ENCODE data around the gene VEZT.
"Not testable (repeated sequence)": the region's sequence is repeated elsewhere in the genome, so short reads cannot be mapped to it uniquely, and the experiment has no call there.

The VEZT gene

DNA sequence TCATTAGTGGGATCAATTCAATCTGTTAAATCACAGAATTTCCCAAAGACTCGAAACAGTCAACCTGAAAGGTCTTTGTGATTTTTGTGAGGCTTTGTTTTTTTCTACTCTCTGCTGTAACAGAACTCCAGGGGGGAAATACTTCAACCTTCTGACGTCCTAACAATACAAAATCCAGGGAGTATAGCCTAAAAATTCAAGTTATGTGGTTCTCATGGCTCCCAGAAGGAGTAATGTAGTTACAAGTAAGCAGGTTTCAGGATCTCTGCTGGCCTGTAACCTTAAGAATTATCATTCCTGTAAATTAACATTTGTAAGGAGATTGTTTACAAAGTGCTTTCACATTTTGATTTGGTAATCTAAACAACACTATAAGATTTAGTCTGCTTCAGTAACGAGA, 39.9 kb downstream of the VEZT start:
- no peak for DNase-seq (ENCODE audit: low spot score)

DNA sequence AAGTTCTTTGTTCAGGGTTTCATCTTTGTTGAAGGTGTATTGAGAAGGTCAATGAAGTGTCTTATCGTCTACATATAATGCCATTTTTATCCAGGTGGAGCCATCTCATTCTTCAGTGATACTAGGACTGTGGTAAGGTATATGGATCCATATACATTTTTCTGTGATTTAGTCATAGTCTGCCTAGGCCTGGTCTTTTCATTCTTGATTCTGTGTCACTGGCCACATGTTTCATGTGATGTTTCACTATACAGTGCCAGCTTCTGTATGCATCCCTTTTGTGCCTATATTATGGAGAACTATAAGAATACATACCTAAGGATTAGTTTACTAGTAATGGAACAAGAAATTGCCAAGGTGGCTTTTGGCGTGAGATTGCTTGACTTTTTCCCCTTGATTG, 40.5 kb downstream of the VEZT start:
- DNase-seq (ENCODE audit: low spot score): no peak

DNA sequence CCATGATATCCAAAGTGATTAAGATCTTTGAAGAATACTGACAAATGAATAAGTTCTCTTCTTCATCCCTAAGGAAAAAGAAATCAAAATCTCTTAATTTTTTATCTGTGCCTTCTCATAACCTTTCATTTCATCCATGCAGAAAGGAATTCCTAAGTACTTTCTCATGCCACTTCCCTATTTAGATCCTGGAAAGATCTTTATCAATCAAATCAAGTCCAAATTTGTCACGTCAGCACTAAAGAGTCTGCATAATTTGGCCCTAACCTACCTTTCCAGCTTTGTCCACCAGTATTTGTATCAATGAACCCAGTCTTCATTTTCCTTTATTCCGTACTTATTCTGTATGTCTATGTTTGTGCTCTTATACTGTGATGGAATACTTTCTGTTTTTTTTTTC, 41.2 kb downstream of the VEZT start:
- DNase-seq (ENCODE audit: low spot score): no peak

DNA sequence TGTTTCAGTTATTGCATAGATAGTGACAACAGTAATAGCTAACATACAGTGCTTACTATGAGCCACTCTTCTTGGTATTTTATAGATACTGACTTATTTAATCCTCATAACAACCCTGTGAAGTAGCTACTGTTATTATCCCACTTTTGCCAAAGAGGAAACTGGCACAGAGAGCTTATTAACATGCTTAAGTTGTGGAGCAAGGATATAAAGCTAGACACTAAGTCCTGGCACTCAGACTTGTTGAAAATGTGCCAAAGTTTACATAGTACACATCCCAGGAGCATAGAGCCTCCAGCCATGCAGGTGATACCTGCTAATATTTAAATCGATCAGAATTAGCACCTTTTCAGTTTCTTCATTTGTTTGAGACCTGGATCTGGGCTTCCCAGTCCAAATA, 41.8 kb downstream of the VEZT start:
- DNase-seq (ENCODE audit: low spot score): no peak

- no peak for DNase-seq (ENCODE audit: low spot score)
Observed at GRCh38 chr12:95261109-95261508, 43.5 kb downstream of the VEZT start.

GRCh38 chr12:95262808-95263207, 45.2 kb downstream of the VEZT start:
- no peak for DNase-seq (ENCODE audit: low spot score)

DNA sequence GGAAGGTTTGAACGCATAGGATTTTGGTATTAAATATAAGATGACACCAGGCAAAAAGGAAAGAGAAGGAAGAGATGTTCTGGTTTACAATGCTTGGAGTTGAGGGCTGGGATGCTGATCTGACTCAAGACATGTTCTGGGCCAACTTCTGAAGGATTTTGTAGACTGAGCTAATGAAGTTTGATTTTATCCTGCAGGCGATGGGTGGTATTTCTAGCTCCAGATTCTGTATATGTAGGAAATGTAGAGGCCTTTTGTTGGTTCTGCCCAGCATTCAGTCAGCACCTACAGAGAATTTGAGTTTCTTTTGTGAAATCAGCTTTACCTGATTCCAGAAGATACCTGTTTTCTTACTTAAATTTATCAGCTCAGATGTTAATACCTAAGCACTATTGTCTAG, 48.2 kb downstream of the VEZT start:
- DNase-seq (ENCODE audit: low spot score): no peak

GRCh38 chr12:95266254-95266653, 48.6 kb downstream of the VEZT start:
- no peak for DNase-seq (ENCODE audit: low spot score)

- DNase-seq (ENCODE audit: low spot score): no peak
Observed at GRCh38 chr12:95269892-95270291, 52.3 kb downstream of the VEZT start.

DNA sequence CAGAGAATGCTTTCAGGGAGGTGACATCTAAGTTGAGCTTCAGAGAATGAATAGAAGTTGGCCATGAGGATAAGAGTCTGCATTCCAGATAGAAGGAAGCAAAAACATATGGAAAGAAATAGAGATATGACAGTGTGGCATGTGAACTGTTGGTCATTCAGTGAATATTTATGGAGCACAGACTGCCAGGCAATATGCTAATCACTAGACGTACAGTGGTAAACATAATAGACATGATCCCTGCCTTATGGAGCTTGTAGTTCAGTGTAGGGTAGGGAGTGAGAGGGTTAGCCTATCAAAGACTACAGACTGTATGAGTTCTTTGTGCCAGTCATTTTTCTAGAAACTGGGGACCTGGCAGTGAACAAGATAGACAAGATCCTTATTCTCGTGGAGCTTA, 53.9 kb downstream of the VEZT start:
- DNase-seq (ENCODE audit: low spot score): no peak

DNA sequence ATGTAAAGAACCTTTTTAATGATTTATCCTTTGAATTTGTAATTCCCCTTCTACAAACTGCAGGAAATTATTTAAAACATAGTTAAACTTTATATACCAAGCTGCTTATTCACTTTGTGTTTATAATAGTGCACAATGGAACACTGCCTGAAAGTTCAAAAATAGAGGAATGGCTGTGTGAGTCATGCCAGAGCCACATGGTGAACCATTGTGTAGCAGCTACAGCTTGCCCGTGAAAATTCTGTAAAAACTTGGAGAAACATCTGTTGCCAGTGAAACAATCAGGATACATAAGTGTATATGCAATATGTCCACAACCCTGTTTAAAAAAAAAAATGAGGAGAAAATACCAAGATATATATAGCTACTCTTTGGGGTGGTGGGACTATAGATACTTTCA, 59.5 kb downstream of the VEZT start:
- DNase-seq (ENCODE audit: low spot score): no peak

GRCh38 chr12:95279856-95280255, 62.2 kb downstream of the VEZT start:
- DNase-seq (ENCODE audit: low spot score): no peak

- no peak for DNase-seq (ENCODE audit: low spot score)
Observed at GRCh38 chr12:95282266-95282665, 64.7 kb downstream of the VEZT start.

- DNase-seq (ENCODE audit: low spot score): no peak
Observed at GRCh38 chr12:95283371-95283770, 65.8 kb downstream of the VEZT start.

DNA sequence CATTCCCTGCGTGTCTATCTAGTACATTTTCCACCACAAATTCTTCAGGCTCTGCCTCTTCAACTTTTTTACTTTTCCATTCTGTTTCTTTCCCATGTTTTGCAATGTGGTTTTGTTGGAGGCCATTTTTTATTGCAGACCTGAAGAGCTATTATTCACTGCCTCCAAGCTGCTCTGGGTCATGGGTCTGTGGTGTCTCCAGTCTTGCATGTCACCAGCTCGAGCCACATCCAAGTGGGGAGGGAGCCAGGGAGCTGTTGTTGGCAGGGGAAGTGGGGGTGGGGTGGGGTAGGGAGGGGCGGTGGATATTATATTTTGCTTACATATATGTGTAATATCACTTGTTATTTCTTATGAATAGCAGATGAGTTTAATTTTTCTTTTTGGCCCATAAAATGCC, 69.1 kb downstream of the VEZT start:
- no peak for DNase-seq (ENCODE audit: low spot score)

DNA sequence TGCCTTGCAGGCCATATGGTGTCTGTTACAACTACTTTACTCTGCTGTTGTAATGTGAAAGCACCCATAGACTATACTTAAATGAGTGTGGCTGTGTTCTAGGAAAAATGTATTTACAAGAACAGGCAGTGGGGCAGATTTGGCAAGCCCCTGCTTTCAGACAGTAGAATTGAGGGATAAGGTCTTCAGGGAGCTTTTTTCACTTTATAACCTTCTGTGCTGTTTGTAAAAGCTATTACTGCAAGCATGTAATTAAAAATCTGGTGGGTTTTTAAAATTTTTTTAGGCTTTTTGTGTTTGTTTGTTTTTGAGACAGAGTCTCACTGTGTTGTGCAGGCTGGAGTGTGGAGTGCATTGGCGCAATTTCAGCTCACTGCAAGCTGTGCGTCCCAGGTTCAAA, 73.9 kb downstream of the VEZT start:
- no peak for DNase-seq (ENCODE audit: low spot score)

GRCh38 chr12:95298916-95299315, 81.3 kb downstream of the VEZT start:
- DNase-seq (ENCODE audit: low spot score): no peak

DNA sequence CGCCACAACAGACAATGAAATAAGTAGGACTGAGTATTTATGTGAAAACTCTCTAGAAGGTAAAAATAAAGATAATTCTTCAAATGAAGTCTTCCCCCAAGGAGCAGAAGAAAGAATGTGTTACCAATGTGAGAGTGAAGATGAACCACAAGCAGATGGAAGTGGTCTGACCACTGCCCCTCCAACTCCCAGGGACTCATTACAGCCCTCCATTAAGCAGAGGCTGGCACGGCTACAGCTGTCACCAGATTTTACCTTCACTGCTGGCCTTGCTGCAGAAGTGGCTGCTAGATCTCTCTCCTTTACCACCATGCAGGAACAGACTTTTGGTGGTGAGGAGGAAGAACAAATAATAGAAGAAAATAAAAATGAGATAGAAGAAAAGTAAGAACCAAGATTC, 82.7 kb downstream of the VEZT start:
- DNase-seq (ENCODE audit: low spot score): no peak

DNA sequence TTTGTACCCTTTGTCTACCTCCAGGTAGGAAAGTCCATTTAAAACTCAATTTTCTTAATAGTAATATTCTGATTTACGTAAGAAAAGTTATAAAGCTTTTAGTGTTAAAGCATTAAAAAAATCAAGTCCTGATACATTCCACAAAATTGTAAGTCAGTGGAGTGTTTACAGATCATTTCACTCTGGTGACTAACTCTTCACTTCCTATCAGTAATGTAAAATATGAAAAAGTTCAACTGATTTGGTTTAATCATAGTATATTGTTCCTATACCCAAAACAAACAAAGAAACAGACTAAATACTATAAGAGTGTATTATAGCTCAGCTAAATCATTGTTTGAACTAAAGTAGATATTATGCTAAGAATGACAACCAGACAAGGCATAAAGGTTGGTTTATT, 85.9 kb downstream of the VEZT start:
- no peak for DNase-seq (ENCODE audit: low spot score)

- DNase-seq (ENCODE audit: low spot score): no peak
Observed at GRCh38 chr12:95304673-95305198, 87.1 kb downstream of the VEZT start.

DNA sequence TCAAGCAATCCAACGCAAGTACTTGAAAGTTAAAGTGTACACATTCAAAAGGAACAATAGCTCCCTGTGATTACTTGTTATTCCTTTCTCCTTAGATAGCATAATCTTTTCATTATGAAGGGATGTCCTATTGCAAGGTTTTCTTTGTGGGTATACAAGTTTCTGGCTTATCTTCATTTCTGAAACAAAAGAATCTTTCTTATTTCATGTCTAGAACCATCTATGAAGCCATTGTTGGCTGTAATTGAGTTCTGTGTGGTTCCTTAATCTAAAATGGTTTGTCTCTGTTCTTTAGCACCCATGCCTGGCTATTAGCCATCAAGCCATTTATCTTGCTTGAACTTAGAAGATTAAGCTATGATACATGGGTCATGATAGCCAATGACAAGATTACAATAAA, 95.0 kb downstream of the VEZT start:
- no peak for DNase-seq (ENCODE audit: low spot score)

DNA sequence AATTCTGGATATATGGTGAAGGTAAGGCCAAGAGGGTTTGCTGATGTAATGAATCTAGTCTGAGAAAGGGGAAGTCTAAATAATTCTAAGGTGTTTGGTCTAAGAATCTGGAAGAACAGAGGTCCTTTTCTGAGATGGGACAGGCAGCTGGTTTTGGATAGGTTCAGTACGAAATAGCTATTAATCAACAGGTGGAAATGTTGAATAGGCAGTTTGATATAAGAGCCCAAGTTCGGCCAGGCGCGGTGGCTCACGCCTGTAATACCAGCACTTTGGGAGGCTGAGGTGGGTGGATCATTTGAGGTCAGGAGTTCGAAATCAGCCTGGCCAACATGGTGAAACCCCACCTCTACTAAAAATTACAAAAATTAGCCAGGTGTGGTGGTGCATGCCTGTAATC, 97.1 kb downstream of the VEZT start:
- DNase-seq (ENCODE audit: low spot score): not testable (repeated sequence)

- no peak for DNase-seq (ENCODE audit: low spot score)
Observed at GRCh38 chr12:95316798-95317197, 99.2 kb downstream of the VEZT start.

- DNase-seq (ENCODE audit: low spot score): no peak
Observed at GRCh38 chr12:95318071-95318545, 100.5 kb downstream of the VEZT start.

Measured in ecto neural progenitor cell (in vitro differentiated cells).